ENCODE measurements around the gene TRMT1.

GRCh38 chr19:13095393-13095784 is 21.2 kb downstream of the TRMT1 start:
- TF ChIP-seq, protein P1, sequence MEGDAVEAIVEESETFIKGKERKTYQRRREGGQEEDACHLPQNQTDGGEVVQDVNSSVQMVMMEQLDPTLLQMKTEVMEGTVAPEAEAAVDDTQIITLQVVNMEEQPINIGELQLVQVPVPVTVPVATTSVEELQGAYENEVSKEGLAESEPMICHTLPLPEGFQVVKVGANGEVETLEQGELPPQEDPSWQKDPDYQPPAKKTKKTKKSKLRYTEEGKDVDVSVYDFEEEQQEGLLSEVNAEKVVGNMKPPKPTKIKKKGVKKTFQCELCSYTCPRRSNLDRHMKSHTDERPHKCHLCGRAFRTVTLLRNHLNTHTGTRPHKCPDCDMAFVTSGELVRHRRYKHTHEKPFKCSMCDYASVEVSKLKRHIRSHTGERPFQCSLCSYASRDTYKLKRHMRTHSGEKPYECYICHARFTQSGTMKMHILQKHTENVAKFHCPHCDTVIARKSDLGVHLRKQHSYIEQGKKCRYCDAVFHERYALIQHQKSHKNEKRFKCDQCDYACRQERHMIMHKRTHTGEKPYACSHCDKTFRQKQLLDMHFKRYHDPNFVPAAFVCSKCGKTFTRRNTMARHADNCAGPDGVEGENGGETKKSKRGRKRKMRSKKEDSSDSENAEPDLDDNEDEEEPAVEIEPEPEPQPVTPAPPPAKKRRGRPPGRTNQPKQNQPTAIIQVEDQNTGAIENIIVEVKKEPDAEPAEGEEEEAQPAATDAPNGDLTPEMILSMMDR (IDR thresholded peaks at IDR 0.05): no peak
- TF ChIP-seq POLR2AphosphoS5 (IDR thresholded peaks at IDR 0.05; ENCODE audit: low read depth, low read length): no peak

Data from Panc1 (cell line).